HepG2 (cell line): Measurements from ENCODE around the gene TRAF4. TPM values are rescaled to one million over a fixed set of nuclear protein-coding genes. Genes with fewer than 3 reads are reported as not detected.

Experiments used
- FOXK2 ChIP-seq: fragments of 450-650 bp; IDR thresholded peaks from 2 replicates; pipeline ENCODE4 v1.6.1; 2016
- HOXA9 ChIP-seq: sonication (generic); formaldehyde crosslinking; IDR thresholded peaks from 2 replicates; pipeline ENCODE4 v1.8.1; 2022; ENCODE audit warnings: missing genetic modification reagents, mild to moderate bottlenecking, moderate library complexity, borderline replicate concordance
- KAT7 ChIP-seq: IDR thresholded peaks from 2 replicates; pipeline ENCODE4 v1.6.1; 2018; ENCODE audit warnings: borderline replicate concordance, missing compliant biosample characterization
- MXD3 ChIP-seq: IDR thresholded peaks from 2 replicates; pipeline ENCODE4 v1.6.1; 2016; ENCODE audit warnings: mild to moderate bottlenecking, missing biosample characterization, missing genetic modification reagents
- NFE2L1 ChIP-seq: sonication (generic); formaldehyde crosslinking; IDR thresholded peaks from 2 replicates; pipeline ENCODE4 v1.4.0; 2020; ENCODE audit warnings: missing genetic modification reagents, mild to moderate bottlenecking, borderline replicate concordance
- POLR2AphosphoS2 ChIP-seq: IDR thresholded peaks from 2 replicates; pipeline ENCODE4 v1.6.1; 2011; ENCODE audit warnings: low read depth, low read length, improper control_type of control experiment
- POLR2AphosphoS5 ChIP-seq: IDR thresholded peaks from 2 replicates; pipeline ENCODE4 v1.6.1; 2012; ENCODE audit warnings: low read depth, low read length
- POLR2G ChIP-seq: fragments of 200-400 bp; formaldehyde crosslinking; IDR thresholded peaks from 2 replicates; pipeline ENCODE4 v1.6.1; 2018; ENCODE audit warnings: mild to moderate bottlenecking, low read depth, low read length, moderate library complexity
- RARG ChIP-seq: sonication (generic); formaldehyde crosslinking; IDR thresholded peaks from 2 replicates; pipeline ENCODE4 v1.4.0; 2020; ENCODE audit warnings: low read depth, mild to moderate bottlenecking, missing genetic modification reagents
- RBFOX2 ChIP-seq: fragments of 200-400 bp; formaldehyde crosslinking; IDR thresholded peaks from 2 replicates; pipeline ENCODE4 v1.6.1; 2017; ENCODE audit warnings: low read depth, mild to moderate bottlenecking, low read length
- SP5 ChIP-seq: IDR thresholded peaks from 2 replicates; pipeline ENCODE4 v1.6.1; 2016; ENCODE audit warnings: low read depth, borderline replicate concordance
- TBX2 ChIP-seq: sonication (generic); formaldehyde crosslinking; IDR thresholded peaks from 2 replicates; pipeline ENCODE4 v1.5.0; 2020; ENCODE audit warnings: missing genetic modification reagents, mild to moderate bottlenecking, borderline replicate concordance
- ZMYM3 ChIP-seq: sonication (generic); formaldehyde crosslinking; IDR thresholded peaks from 2 replicates; pipeline ENCODE4 v1.5.1; 2020; ENCODE audit warnings: mild to moderate bottlenecking, missing genetic modification reagents
- ZNF280B ChIP-seq: sonication (generic); formaldehyde crosslinking; IDR thresholded peaks from 2 replicates; pipeline ENCODE4 v1.5.0; 2020; ENCODE audit warnings: missing genetic modification reagents, mild to moderate bottlenecking, borderline replicate concordance
- ZNF331 ChIP-seq: sonication (generic); formaldehyde crosslinking; IDR thresholded peaks from 2 replicates; pipeline ENCODE4 v1.4.0; 2020; ENCODE audit warnings: missing genetic modification reagents
- ZNF558 ChIP-seq: sonication (generic); formaldehyde crosslinking; IDR thresholded peaks from 2 replicates; pipeline ENCODE4 v1.9.0; 2022; ENCODE audit warnings: mild to moderate bottlenecking, missing genetic modification reagents, borderline replicate concordance
- ZNF644 ChIP-seq: IDR thresholded peaks from 2 replicates; pipeline ENCODE4 v1.6.1; 2016; ENCODE audit warnings: low read depth
- ZNF83 ChIP-seq: sonication (generic); formaldehyde crosslinking; IDR thresholded peaks from 2 replicates; pipeline ENCODE4 v1.4.0; 2020; ENCODE audit warnings: missing genetic modification reagents, mild to moderate bottlenecking, borderline replicate concordance
- polyA plus RNA-seq, 8 experiments: library from polyadenylated mRNA; depleted of rRNA in 3 of 8; stranded (reverse) in 7 of 8; unstranded in 1 of 8; fragments of >200 nt; fragmentation: Illumina TruSeq in 4 of 8; extraction: Trizol in 4 of 8; gene quantifications; 2 replicates each; pipeline versions ENCODE4 v1.2.1 to v1.2.3, GENCODE V29; 2011 to 2016; ENCODE audit warnings: low read depth in 4 of 8, missing spikeins in 1 of 8, mixed read lengths in 1 of 8; ENCODE audit not compliant: insufficient read depth in 1 of 8
- total RNA-seq, 5 experiments: library from RNA; depleted of rRNA; stranded (reverse); fragments of >200 nt; fragmentation: Illumina TruSeq; extraction: Trizol; gene quantifications; 2 replicates each; pipeline ENCODE4 v1.2.3, GENCODE V29; 2016; ENCODE audit warnings: low read depth in 1 of 5
- TF ChIP-seq, protein P1 (sequence below): sonication (generic); formaldehyde crosslinking; IDR thresholded peaks from 2 replicates; pipeline ENCODE4 v1.4.0; 2020; ENCODE audit warnings: missing genetic modification reagents
- TF ChIP-seq, protein P2 (sequence below), 2 experiments: sonication (generic) in 1 of 2; formaldehyde crosslinking in 1 of 2; IDR thresholded peaks; 2 replicates each; pipeline versions ENCODE4 v1.5.1 to v1.6.1; 2011 to 2020; ENCODE audit warnings: borderline replicate concordance in 1 of 2, low read depth in 1 of 2, low read length in 1 of 2, mild to moderate bottlenecking in 1 of 2, missing genetic modification reagents in 1 of 2, moderate library complexity in 1 of 2

Gene TRAF4
- total and polyA plus RNA-seq, 2 of the 13 experiments (the other 11 are each of a cell fraction or from before 2014, with no cell fraction given) = 86.0 to 89.9 TPM

- TF ChIP-seq, protein P1, sequence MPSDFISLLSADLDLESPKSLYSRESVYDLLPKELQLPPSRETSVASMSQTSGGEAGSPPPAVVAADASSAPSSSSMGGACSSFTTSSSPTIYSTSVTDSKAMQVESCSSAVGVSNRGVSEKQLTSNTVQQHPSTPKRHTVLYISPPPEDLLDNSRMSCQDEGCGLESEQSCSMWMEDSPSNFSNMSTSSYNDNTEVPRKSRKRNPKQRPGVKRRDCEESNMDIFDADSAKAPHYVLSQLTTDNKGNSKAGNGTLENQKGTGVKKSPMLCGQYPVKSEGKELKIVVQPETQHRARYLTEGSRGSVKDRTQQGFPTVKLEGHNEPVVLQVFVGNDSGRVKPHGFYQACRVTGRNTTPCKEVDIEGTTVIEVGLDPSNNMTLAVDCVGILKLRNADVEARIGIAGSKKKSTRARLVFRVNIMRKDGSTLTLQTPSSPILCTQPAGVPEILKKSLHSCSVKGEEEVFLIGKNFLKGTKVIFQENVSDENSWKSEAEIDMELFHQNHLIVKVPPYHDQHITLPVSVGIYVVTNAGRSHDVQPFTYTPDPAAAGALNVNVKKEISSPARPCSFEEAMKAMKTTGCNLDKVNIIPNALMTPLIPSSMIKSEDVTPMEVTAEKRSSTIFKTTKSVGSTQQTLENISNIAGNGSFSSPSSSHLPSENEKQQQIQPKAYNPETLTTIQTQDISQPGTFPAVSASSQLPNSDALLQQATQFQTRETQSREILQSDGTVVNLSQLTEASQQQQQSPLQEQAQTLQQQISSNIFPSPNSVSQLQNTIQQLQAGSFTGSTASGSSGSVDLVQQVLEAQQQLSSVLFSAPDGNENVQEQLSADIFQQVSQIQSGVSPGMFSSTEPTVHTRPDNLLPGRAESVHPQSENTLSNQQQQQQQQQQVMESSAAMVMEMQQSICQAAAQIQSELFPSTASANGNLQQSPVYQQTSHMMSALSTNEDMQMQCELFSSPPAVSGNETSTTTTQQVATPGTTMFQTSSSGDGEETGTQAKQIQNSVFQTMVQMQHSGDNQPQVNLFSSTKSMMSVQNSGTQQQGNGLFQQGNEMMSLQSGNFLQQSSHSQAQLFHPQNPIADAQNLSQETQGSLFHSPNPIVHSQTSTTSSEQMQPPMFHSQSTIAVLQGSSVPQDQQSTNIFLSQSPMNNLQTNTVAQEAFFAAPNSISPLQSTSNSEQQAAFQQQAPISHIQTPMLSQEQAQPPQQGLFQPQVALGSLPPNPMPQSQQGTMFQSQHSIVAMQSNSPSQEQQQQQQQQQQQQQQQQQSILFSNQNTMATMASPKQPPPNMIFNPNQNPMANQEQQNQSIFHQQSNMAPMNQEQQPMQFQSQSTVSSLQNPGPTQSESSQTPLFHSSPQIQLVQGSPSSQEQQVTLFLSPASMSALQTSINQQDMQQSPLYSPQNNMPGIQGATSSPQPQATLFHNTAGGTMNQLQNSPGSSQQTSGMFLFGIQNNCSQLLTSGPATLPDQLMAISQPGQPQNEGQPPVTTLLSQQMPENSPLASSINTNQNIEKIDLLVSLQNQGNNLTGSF (CRISPR knock-in tag) = no peak
- TF ChIP-seq SP5 (CRISPR knock-in tag) = no peak
- TF ChIP-seq, protein P2, sequence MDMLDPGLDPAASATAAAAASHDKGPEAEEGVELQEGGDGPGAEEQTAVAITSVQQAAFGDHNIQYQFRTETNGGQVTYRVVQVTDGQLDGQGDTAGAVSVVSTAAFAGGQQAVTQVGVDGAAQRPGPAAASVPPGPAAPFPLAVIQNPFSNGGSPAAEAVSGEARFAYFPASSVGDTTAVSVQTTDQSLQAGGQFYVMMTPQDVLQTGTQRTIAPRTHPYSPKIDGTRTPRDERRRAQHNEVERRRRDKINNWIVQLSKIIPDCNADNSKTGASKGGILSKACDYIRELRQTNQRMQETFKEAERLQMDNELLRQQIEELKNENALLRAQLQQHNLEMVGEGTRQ (IDR thresholded peaks at IDR 0.05; ENCODE audit: low read depth, low read length) = no peak
- TF ChIP-seq, protein P2 (CRISPR knock-in tag; IDR thresholded peaks at IDR 0.05; ENCODE audit: borderline replicate concordance) = no peak
- no peak for TF ChIP-seq KAT7 (CRISPR knock-in tag)
- TF ChIP-seq ZNF644 (CRISPR knock-in tag) = no peak
- no peak for TF ChIP-seq ZNF331 (CRISPR knock-in tag)
- no peak for TF ChIP-seq MXD3
- TF ChIP-seq HOXA9 (CRISPR knock-in tag) = no peak
- no peak for TF ChIP-seq NFE2L1 (CRISPR knock-in tag)
- TF ChIP-seq ZNF558 (CRISPR knock-in tag) = no peak
- no peak for TF ChIP-seq FOXK2
- no peak for TF ChIP-seq TBX2
- TF ChIP-seq ZMYM3 = no peak
- TF ChIP-seq RBFOX2 = peak; percentile 56
- peak; percentile 61; the same call in 1 of the 2 replicates for TF ChIP-seq POLR2AphosphoS2
- peak; percentile 59; the same call in 1 of the 2 replicates for TF ChIP-seq POLR2G
- no peak for TF ChIP-seq ZNF83 (CRISPR knock-in tag)
- TF ChIP-seq RARG (CRISPR knock-in tag) = no peak
- TF ChIP-seq POLR2AphosphoS5 = peak; percentile 16; the same call in 1 of the 2 replicates
- TF ChIP-seq ZNF280B (CRISPR knock-in tag) = no peak
- TF ChIP-seq, all 625 proteins: peak for 6
Measured at GRCh38 chr17:28751600-28752366, 8.0 kb downstream of the TRAF4 start (continued).
